GM19372 (cell line): ENCODE data around the gene FST.

Experiments used
- ATAC-seq: cut with Tn5 transposase; IDR thresholded peaks from one replicate; pipeline ENCODE4 v1.9.1; 2021; ENCODE audit warnings: mild to moderate bottlenecking, low read depth, moderate library complexity; ENCODE audit not compliant: unreplicated experiment

The FST gene

DNA sequence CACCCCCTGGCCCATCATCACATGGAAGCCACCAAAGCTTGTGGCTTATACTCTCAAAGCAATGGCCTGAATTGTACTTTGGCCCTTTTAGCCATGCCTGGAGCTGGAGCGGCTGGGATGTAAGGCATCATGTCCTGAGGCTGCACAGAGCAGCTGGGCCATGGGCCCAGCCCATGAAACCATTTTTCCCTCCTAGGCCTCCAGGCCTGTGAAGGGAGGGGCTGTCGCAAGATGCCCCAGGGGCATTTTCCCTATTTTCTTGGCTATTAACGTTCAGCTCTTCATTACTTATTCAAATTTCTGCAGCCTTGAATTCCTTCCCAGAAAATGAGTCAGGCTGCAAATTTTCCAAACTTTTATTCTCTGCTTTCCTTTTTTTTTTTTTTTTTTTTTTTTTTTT, 27.7 kb downstream of the FST start:
- no peak for ATAC-seq

DNA sequence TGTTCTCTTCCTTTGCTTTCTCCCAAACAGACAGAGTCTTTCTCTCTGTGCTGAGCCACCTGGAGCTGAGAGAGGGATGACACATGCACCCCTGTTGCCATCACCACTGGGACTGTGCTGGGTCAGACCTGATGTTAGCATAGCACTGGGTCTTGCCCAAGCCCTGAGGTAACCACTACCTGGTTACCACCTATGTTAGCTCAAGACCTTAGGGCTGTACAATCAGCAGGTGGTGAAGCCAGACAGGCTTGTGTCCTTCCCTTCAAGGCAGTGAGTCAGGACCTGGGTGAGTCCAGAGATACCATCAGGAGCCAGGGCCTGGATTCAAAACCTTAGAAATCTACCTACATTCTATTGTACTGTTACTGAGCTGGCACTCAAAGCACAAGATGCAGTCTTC, 32.1 kb downstream of the FST start:
- ATAC-seq = no peak

- no peak for ATAC-seq
These were observed 35.6 kb downstream of the FST start for GRCh38 chr5:53515988-53516387.

GRCh38 chr5:53520813-53521212, 40.4 kb downstream of the FST start:
- no peak for ATAC-seq
